H9 (cell line): ENCODE data around the gene RAMAC. TPM values are rescaled to one million over a fixed set of nuclear protein-coding genes. Genes with fewer than 3 reads are reported as not detected.
"Not testable (repeated sequence)": the region's sequence is repeated elsewhere in the genome, so short reads cannot be mapped to it uniquely, and the experiment has no call there.

Source experiments
- DNase-seq: peaks from one replicate; pipeline ENCODE4 v3.0.0-alpha.2; 2017
- H2AFZ ChIP-seq: one replicate; pipeline ENCODE4 v1.6.1; 2013; ENCODE audit warnings: mild to moderate bottlenecking, low read length, control low read depth, moderate library complexity
- H2AK5ac ChIP-seq: 2 replicates; pipeline ENCODE4 v1.6.1; 2013; ENCODE audit warnings: low read length, control low read depth, mixed read lengths; ENCODE audit not compliant: insufficient read length
- H2BK120ac ChIP-seq: one replicate; pipeline ENCODE4 v1.6.1; 2013; ENCODE audit warnings: low read depth, mild to moderate bottlenecking, low read length, control low read depth, inconsistent platforms; ENCODE audit not compliant: poor library complexity, severe bottlenecking
- H2BK12ac ChIP-seq: 2 replicates; pipeline ENCODE4 v1.6.1; 2013; ENCODE audit warnings: low read length, control low read depth, mixed read lengths, low read depth; ENCODE audit not compliant: insufficient read length
- H2BK15ac ChIP-seq: 2 replicates; pipeline ENCODE4 v1.6.1; 2013; ENCODE audit warnings: low read depth, low read length, control low read depth
- H2BK20ac ChIP-seq: one replicate; pipeline ENCODE4 v1.6.1; 2013; ENCODE audit warnings: low read depth, mild to moderate bottlenecking, low read length, control low read depth, inconsistent platforms; ENCODE audit not compliant: poor library complexity, severe bottlenecking
- H2BK5ac ChIP-seq: 2 replicates; pipeline ENCODE4 v1.6.1; 2013; ENCODE audit warnings: low read length, control low read depth, mixed read lengths; ENCODE audit not compliant: insufficient read length
- H3K14ac ChIP-seq: 2 replicates; pipeline ENCODE4 v1.6.1; 2013; ENCODE audit warnings: low read length, control low read depth; ENCODE audit not compliant: insufficient read depth
- H3K18ac ChIP-seq: 2 replicates; pipeline ENCODE4 v1.6.1; 2013; ENCODE audit warnings: low read depth, mild to moderate bottlenecking, mixed read lengths, low read length, control low read depth; ENCODE audit not compliant: insufficient read length
- H3K23ac ChIP-seq: 2 replicates; pipeline ENCODE4 v1.6.1; 2013; ENCODE audit warnings: low read length, control low read depth, mixed read lengths, low read depth; ENCODE audit not compliant: insufficient read length
- H3K23me2 ChIP-seq: 2 replicates; pipeline ENCODE4 v1.6.1; 2013; ENCODE audit warnings: low read depth, mild to moderate bottlenecking, mixed read lengths, low read length, control low read depth; ENCODE audit not compliant: insufficient read length, poor library complexity, severe bottlenecking
- H3K27ac ChIP-seq: 2 replicates; pipeline ENCODE4 v1.5.1; 2013; ENCODE audit warnings: low read length, control low read depth, mixed read lengths, low read depth; ENCODE audit not compliant: insufficient read length
- H3K27me3 ChIP-seq: 2 replicates; pipeline ENCODE4 v1.6.1; 2013; ENCODE audit warnings: low read length, control low read depth, inconsistent platforms; ENCODE audit not compliant: insufficient read depth
- H3K4ac ChIP-seq: 2 replicates; pipeline ENCODE4 v1.6.1; 2013; ENCODE audit warnings: low read depth, mild to moderate bottlenecking, control low read depth, inconsistent platforms, low read length, moderate library complexity
- H3K4me1 ChIP-seq: 2 replicates; pipeline ENCODE4 v1.6.1; 2013; ENCODE audit warnings: low read length, control low read depth, inconsistent platforms; ENCODE audit not compliant: insufficient read depth
- H3K4me2 ChIP-seq: 2 replicates; pipeline ENCODE4 v1.6.1; 2013; ENCODE audit warnings: low read length, control low read depth, mixed read lengths; ENCODE audit not compliant: insufficient read length, insufficient read depth
- H3K56ac ChIP-seq: 2 replicates; pipeline ENCODE4 v1.6.1; 2013; ENCODE audit warnings: low read depth, mild to moderate bottlenecking, mixed read lengths, low read length, control low read depth; ENCODE audit not compliant: insufficient read length
- H3K79me1 ChIP-seq: 2 replicates; pipeline ENCODE4 v1.6.1; 2013; ENCODE audit warnings: low read depth, mild to moderate bottlenecking, moderate library complexity, low read length, control low read depth, inconsistent platforms; ENCODE audit not compliant: insufficient read depth, poor library complexity, severe bottlenecking
- H3K79me2 ChIP-seq: 2 replicates; pipeline ENCODE4 v1.6.1; 2013; ENCODE audit warnings: low read length, control low read depth, inconsistent platforms; ENCODE audit not compliant: insufficient read depth
- H3K9ac ChIP-seq: 2 replicates; pipeline ENCODE4 v1.6.1; 2013; ENCODE audit warnings: low read length, control low read depth, mixed read lengths; ENCODE audit not compliant: insufficient read length; ENCODE audit errors: extremely low read depth
- H3K9me3 ChIP-seq: one replicate; pipeline ENCODE4 v1.6.1; 2013; ENCODE audit warnings: low read depth, low read length, inconsistent platforms; ENCODE audit not compliant: control insufficient read depth
- H3T11ph ChIP-seq: one replicate; pipeline ENCODE4 v1.6.1; 2013; ENCODE audit warnings: mild to moderate bottlenecking, low read length, control low read depth, inconsistent platforms
- H4K20me1 ChIP-seq: one replicate; pipeline ENCODE4 v1.6.1; 2013; ENCODE audit not compliant: control insufficient read depth, insufficient read length, insufficient read depth
- H4K5ac ChIP-seq: 2 replicates; pipeline ENCODE4 v1.6.1; 2013; ENCODE audit warnings: low read depth, mild to moderate bottlenecking, mixed read lengths, low read length, control low read depth; ENCODE audit not compliant: insufficient read length
- H4K8ac ChIP-seq: replicated peaks from 2 replicates; pipeline ENCODE4 v1.6.1; 2013; ENCODE audit warnings: low read length, control low read depth, mixed read lengths, low read depth; ENCODE audit not compliant: insufficient read length
- H4K91ac ChIP-seq: 2 replicates; pipeline ENCODE4 v1.6.1; 2013; ENCODE audit warnings: low read depth, mild to moderate bottlenecking, moderate library complexity, mixed read lengths, low read length, control low read depth; ENCODE audit not compliant: insufficient read length
- H3K27ac Mint-ChIP-seq, 3 experiments: 2 replicates in 2 of 3; 3 replicates in 1 of 3; pipeline ENCODE4 v1.8.0; 2020 to 2021; ENCODE audit warnings: mixed read lengths in 3 of 3, mild to moderate bottlenecking in 1 of 3, moderate library complexity in 1 of 3
- H3K27me3 Mint-ChIP-seq: 2 replicates; pipeline ENCODE4 v1.8.0; 2021; ENCODE audit warnings: low read depth, mild to moderate bottlenecking, moderate library complexity, mixed read lengths
- H3K36me3 Mint-ChIP-seq, 3 experiments: 2 replicates in 2 of 3; 3 replicates in 1 of 3; pipeline ENCODE4 v1.8.0; 2020 to 2021; ENCODE audit warnings: low read depth in 3 of 3, mixed read lengths in 3 of 3; ENCODE audit not compliant: insufficient read depth in 1 of 3
- H3K4me1 Mint-ChIP-seq, 2 experiments: 2 replicates each; pipeline ENCODE4 v1.8.0; 2020; ENCODE audit warnings: mixed read lengths in 2 of 2
- H3K4me3 Mint-ChIP-seq, 2 experiments: 2 replicates in 1 of 2; 3 replicates in 1 of 2; pipeline ENCODE4 v1.8.0; 2020 to 2021; ENCODE audit warnings: mild to moderate bottlenecking in 2 of 2, mixed read lengths in 2 of 2, moderate library complexity in 1 of 2
- H3K9me3 Mint-ChIP-seq, 2 experiments: 2 replicates in 1 of 2; 3 replicates in 1 of 2; pipeline ENCODE4 v1.8.0; 2020; ENCODE audit warnings: mild to moderate bottlenecking in 2 of 2, mixed read lengths in 2 of 2, moderate library complexity in 1 of 2
- CTCF ChIP-seq: fragments of 200-600 bp; sonication (generic); conservative IDR thresholded peaks from 3 replicates; pipeline ENCODE4 v1.8.0; 2021; ENCODE audit warnings: antibody characterized with exemption, mild to moderate bottlenecking
- WGBS: extraction: QIAGEN DNeasy Blood & Tissue Kit; methylation state at CpG from one replicate; pipeline ENCODE4 v1.1.7; 2013; ENCODE audit warnings: missing lambda C conversion rate, low lambda C conversion rate, mixed read lengths; ENCODE audit not compliant: insufficient read length; ENCODE audit errors: extremely low coverage; 5-methylcytosine and 5-hydroxymethylcytosine counted together
- total RNA-seq: library from RNA; stranded (reverse); gene quantifications from 2 replicates; pipeline ENCODE4 v1.2.1, GENCODE V29; 2021

RAMAC gene
- total RNA-seq, 1 experiment from 2014 or later: 35.8 TPM

GRCh38 chr15:82937712-82938058 is 48.3 kb upstream of the RAMAC start:
- no peaks in the 10 kb centered on the region for H3K27me3 ChIP-seq
- H2BK20ac ChIP-seq: no peak overlapping the region
- H2BK120ac ChIP-seq: no peak overlapping the region
- no peak overlapping the region for H3K4me3 Mint-ChIP-seq
- H3K9me3 Mint-ChIP-seq: no peaks in the 10 kb centered on the region; a peak in 1 of 5 replicates
- H3K9ac ChIP-seq: no peak overlapping the region
- peaks cover 9% of the 10 kb centered on the region for H3K27me3 Mint-ChIP-seq
- peaks cover 4 to 9% of the 10 kb centered on the region in 2 experiments for H3K4me1 Mint-ChIP-seq
- H3K36me3 Mint-ChIP-seq: no peaks in the 10 kb centered on the region
- H2BK15ac ChIP-seq: no peak overlapping the region
- no peak overlapping the region for H2AK5ac ChIP-seq
- H3K18ac ChIP-seq: no peak overlapping the region
- H3K4me2 ChIP-seq: no peak overlapping the region
- no peak overlapping the region for H3K27ac Mint-ChIP-seq
- no peak overlapping the region for H3T11ph ChIP-seq
- no peak overlapping the region for H3K27ac ChIP-seq
- no peak overlapping the region for H2BK5ac ChIP-seq
- H3K23ac ChIP-seq: no peak overlapping the region
- no peak overlapping the region for H2AFZ ChIP-seq
- no peaks in the 10 kb centered on the region for H3K9me3 ChIP-seq
- no peak overlapping the region for H4K8ac ChIP-seq
- no peak for TF ChIP-seq CTCF
- DNase-seq: no peak
- H3K4ac ChIP-seq: no peak overlapping the region
- H4K91ac ChIP-seq: no peak overlapping the region
- H3K79me2 ChIP-seq: no peaks in the 10 kb centered on the region
- no peak overlapping the region for H4K5ac ChIP-seq
- no peaks in the 10 kb centered on the region for H3K4me1 ChIP-seq
- no peaks in the 10 kb centered on the region for H4K20me1 ChIP-seq
- no peak overlapping the region; the same call in 1 of the 2 replicates for H3K14ac ChIP-seq
- no peaks in the 10 kb centered on the region for H3K23me2 ChIP-seq
- no CpG with 5 or more reads among the region's 5 CpGs for WGBS
- H2BK12ac ChIP-seq: no peak overlapping the region
- no peaks in the 10 kb centered on the region for H3K79me1 ChIP-seq
- H3K56ac ChIP-seq: no peak overlapping the region

GRCh38 chr15:82939678-82940077 is 46.3 kb upstream of the RAMAC start:
- H3K9me3 ChIP-seq, H3K79me2 ChIP-seq, H3K4me1 ChIP-seq, H4K8ac ChIP-seq, H2BK12ac ChIP-seq, H3K18ac ChIP-seq, H3K27me3 Mint-ChIP-seq, H3K79me1 ChIP-seq, H3K4me3 Mint-ChIP-seq, H2BK20ac ChIP-seq, H4K5ac ChIP-seq, H3K36me3 Mint-ChIP-seq, DNase-seq, H3K9me3 Mint-ChIP-seq, H3K4me2 ChIP-seq, H3K14ac ChIP-seq, H3K23ac ChIP-seq, H3K27me3 ChIP-seq, H3K23me2 ChIP-seq, H3T11ph ChIP-seq, H4K20me1 ChIP-seq, H3K27ac ChIP-seq, H2BK120ac ChIP-seq, H3K56ac ChIP-seq, H2BK15ac ChIP-seq, H3K27ac Mint-ChIP-seq, H4K91ac ChIP-seq, H2AK5ac ChIP-seq, H2BK5ac ChIP-seq, H3K4ac ChIP-seq, H3K9ac ChIP-seq, H2AFZ ChIP-seq: not testable (repeated sequence)
- WGBS: no CpG with 5 or more reads among the region's 6 CpGs
- peaks cover 9 to 13% of the 10 kb centered on the region in 2 experiments; a peak in 3 of 4 replicates for H3K4me1 Mint-ChIP-seq
